GM15510 (cell line): ENCODE data around the gene CORO1C.

Source experiments
- POLR2A ChIP-seq: IDR thresholded peaks from 3 replicates; pipeline ENCODE4 v1.6.1; 2011; ENCODE audit warnings: borderline replicate concordance; ENCODE audit not compliant: insufficient read length; ENCODE audit errors: extremely low read depth

The CORO1C gene

DNA sequence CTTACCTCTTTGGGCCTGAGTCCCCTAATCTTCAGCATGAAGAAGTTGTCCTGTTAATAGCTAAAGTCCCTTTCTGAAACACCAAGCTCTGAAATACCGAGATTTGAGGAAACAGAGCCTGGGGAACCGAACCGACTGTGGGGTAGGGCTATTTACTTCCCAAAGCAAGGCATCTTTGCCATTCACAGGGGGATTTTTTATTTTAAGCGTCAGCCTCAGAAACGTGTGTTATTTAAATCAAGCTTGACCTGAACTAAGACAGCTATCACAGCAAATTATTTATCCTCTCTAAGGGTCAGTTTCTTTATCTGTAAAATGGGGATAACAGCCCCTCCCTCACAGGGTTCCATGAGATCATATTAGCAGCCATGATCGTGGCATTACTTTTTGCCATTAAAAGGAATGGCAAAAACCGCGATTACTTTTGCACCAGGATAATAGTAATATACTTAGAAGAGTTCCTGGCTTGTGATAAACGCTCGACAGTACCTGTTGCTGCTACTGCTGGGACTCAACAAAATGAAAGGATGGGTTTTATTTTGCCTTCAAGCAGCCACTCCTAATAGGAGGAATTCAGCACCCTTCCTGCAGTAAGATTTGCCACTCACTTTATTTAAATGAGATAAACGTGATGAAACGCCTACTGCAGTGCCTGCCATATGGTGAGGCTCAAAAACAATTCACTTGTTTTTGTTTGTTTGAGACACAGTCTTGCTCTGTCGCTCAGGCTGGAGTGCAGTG is 1.3 kb upstream of the CORO1C start:
- TF ChIP-seq POLR2A = no peak

DNA sequence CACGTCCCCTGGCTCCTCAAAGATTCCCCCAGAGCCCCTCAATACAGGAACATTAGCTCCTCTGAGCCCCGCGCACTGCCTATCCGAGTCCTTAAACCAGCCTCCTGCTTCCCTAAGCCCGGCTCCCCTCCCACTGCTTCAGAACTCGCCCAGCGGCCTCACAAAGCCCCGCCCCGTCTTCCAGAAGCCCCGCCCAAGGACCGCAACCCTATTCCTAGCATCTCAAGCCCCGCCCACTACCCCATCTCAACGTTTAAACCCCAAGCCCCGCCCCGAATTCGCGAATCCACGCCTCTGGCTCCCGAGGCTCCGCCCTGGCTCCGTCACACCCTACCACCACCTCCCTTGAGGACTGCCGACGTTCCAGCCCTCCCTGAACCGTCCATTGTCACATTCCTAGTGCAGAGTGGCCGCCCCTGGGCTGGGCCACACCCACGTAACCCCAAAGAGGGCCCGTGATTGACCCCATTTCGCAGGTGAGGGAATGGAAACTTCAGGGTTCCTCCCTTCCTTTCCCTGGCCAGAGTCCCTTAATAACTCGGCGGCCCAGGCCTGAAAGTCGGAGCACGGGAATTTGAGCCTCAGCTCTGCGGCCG is 646 bp upstream of the CORO1C start:
- peak; percentile 21 for TF ChIP-seq POLR2A

DNA sequence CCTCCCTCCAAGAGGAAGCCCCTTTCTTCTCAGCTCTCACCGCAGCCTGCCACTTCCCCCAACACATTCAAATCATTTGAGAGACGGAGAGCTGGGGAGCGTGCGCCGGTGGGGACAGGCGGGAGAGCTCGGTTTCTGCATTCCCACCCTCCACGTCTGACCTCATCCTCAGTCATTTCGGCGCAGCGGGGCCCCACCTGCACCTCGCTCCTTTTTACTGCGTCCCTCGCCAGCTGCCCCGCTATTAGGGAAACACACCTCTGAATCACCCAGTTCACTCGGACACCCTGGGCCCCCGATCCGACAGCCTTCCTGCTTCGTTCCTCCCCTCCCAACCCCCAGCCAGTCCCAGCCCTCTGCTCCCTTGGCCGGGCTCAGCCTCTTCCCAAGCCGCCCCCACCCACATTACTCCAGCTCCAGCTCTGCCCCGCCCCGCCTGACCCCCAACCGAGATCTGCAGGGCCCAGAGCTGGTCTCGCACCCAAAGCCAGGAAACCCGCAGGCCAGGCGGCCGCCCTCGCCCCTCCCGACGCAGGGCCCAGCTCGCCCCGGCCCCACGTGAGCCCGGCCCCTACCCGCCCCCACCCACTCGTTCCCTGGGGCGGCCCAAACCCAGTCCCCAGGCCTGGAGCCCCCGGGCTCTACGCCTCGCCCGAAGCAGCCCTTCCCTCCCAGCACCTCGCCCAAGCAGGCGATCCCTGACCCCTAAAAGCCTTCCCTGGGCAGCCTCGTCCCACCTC is 783 bp downstream of the CORO1C start:
- TF ChIP-seq POLR2A = peak; percentile 43

DNA sequence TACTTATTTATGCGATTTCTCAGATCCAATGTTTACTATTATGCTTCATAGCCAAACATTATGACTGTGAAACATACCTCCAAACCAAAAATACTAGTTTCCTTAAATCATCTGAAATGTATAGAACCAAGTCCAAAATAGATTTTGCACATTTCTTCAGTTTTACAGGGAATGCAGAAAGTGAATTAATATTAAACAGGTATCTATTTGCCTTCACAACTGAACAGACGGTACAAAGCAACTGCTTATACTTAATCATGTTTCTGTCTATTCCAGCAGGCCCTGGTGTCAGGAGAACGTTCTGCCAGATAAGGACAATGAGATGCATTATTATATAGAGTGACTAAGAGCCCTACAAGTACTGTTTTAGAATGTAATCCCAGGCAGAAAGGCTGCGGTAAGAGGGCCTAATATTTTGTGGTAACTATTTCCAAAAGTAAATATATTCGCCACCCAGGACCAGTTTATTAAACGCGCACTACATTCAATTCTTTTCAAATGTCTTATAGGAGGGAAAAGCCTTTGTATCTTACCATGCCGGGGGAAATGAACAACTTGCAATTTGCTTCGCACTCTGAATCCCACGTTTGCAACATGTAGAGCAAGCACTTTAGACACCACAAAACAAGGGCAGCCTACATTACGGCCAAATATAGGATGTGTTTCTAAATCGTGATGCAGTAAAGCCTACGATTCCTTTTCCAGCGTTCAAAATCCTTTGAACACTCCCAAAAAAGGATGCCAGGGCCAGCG is 1.5 kb downstream of the CORO1C start:
- TF ChIP-seq POLR2A = no peak

DNA sequence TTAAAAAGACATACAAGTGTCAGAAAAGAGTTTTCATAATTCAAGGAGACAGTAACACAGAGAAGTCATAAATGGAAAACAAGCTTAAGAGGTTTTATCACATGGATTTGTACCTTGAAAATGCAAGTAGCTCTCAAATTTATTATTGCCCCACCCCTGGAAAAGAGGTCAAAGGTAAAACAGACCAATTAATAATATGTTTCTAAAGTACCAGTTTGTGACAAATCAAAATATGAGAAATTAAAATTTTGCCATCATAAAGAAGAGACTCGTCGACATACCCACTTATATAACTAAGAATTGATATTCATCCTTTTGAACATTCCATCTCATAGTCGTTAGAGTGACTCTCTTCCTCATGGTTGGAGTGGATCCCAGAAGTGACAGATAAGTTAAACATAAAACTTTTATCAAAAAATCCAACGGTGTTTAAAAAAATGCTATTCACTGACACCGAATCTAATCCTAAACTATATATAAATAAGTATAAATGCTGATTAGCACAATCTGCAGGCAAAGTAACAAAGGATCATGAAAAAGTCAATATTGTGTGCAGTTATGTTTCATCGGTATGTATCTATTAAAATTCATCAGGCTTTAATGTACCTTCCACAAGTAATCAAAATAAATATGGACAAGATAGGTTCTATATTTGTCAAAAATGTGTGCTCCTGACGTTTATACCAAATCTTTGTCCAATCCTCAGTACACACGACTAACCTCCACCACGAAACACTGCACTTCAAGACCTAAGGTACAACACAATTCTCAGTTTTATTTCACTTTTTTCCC is 2.3 kb downstream of the CORO1C start:
- TF ChIP-seq POLR2A = no peak

DNA sequence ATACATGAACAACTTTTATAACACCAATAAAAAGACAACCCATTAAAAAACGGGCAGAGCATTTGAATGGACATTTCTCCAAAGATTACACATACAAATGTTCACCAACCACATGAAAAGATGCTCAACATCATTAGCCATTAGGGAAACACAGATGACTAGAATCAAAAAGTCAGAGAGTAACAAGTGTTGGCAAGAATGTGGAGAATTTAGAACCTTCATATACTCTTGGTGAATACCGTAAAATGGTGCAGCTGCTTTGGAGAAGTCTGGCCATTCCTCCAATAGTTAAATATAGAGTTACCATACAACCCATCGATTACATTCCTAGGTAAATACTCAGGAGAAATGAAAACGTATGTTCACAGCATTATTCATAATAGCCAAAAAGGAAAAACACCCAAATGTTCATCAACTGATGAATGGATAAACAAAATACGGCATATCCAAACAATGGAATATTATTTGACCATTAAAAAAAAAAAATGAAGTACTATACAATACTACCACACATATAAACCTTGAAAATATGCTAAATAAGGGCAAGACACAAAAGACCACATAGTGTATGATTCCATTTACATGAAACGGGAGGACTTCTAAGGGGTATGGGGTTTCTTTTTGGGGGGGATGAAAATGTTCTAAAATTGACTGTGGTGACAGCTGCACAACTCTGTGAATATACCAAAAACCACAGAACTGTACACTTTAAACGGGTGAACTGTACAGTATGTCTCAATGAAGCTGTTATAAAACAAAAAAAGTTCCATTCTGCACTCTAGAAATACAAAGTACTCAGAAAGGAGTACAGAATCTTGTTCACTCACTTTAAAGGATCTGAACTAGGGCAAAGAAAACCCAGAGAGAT is 3.2 kb downstream of the CORO1C start:
- TF ChIP-seq POLR2A = no peak

DNA sequence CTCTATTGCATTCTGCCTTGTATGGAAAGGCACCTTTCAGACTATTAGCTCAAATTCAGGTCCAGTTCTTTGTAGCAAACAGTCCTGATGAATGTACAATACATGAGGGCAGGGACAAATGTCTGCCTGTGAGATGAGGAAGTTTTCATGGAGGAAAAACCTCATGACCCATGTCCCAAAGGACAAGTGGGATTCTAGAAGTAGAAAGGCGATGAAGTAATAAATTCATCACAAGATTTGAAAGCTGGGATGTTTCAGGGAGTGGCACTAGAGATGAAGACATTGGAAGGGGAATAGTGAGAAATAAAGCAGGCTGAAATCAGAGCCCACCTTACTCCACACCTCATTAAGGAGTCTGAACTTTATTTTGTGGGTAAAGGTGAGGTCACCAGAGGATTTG is 4.2 kb downstream of the CORO1C start:
- TF ChIP-seq POLR2A = no peak

DNA sequence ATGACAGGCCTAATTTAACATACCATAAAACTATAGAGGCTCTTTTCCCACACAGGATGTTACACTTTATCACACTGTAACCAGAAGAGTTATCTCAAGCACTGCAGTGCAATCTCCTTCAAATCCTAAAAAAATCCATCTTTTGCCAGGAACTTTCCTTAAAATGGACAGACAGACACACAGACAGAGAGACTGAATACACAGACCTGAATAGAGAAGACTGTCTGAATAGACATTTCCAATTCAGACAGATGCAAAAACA is 6.5 kb downstream of the CORO1C start:
- no peak for TF ChIP-seq POLR2A

DNA sequence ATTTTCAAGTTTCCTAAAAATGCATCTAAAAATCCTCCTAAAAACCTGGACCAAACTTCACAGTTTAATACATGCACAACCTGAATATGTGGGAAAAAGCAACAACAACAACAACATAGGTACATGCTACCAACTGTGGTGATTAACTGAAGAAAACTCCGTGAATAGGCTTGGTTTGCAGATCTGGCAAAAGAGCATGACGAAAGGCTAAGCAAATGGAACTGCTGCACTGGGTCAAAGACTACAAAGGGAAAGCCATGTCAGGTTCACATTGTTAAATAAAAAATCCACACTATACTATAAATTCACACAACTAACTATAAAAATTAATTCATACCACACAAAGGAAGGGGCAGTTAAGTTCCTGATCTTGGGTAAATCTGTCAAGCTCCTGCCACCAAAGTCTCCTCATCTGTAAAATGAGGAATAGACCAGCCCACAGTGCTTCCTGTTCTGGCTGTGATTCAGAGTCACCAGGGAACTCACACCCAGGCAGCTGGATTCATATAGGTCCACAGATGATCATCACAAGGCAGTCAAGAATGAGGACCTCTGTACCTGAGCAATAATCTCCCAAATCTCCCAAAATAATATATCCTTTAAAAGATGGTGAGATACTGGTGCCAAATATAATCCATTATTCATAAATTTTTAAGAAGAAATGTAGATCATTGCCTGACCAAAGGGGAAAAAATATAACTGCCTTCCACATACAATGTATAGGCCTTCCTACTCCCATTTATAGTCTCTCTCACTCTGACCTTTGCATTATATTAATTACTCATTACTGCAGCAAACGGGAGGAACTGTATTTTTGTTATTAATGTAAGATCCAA is 7.0 kb downstream of the CORO1C start:
- TF ChIP-seq POLR2A = no peak

DNA sequence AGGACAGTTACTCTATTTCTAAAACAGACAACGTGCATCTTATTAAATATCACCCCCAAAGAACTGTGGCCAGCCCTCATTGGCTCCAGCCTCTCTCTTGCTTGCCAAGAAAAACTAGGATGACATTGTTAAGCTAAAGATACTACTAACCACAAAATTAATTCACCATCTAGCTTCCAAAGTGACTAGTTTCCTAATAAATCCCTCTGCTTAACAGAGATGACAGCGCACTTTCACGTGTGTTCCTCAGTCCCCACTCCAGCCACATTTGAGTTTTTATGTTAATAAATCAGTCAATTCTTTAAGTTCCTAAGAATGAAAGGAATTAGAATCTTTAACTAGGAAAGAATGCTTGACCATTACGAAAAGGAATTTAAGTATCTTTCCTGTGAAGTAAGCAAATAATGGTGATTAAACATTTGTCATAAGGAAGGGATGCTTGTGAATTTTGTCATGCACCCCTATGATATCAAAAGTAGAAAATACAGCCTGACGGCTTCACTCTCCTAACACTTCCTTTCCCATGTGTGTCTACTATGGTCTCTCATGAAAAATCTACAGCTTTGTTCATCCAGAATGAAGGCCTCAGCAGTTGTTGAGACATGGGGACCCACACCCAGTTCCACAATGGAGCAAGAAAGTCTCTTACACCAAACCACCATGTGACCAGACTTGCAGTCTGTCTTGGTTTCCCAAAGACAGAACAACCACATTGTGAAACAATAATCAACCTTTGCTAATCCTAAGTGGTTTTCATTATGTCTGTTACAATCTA is 8.1 kb downstream of the CORO1C start:
- no peak for TF ChIP-seq POLR2A

DNA sequence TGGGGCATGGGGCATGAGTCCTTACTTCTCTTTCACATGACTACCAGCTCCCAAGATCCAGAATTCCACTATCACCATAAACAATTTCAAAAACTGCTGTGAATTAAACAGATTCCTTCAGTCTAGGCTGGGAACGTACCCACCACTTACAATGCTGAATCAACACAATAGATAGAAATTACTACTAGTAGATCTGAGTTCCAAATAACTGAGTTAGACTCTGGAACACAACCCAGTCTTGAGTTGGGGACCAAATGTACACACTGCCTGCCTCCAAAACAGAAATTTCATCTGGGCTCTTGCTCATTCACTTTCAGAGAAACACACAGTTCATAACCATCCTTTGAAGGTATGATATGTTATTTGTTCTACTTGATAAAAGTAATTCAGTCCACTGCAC is 8.9 kb downstream of the CORO1C start:
- no peak for TF ChIP-seq POLR2A

DNA sequence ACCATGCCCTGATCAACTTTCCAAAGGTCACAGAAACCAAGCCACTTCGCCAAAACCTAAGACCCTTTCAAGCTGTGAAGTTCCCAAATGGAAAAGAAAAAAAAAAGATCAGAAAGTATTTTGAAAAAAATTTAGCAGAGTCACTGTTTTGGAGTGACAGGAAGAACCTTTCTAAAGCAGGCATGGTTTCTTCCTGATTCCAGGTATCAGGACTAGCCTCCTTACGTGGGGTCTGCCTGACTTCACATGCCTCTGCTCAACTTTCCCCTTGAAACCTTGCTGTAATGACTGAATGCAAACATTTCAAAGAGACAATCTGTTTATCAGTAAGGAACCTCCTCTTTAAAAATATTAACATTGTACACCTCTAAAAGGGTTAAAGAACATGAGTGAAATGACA is 9.5 kb downstream of the CORO1C start:
- TF ChIP-seq POLR2A = no peak

DNA sequence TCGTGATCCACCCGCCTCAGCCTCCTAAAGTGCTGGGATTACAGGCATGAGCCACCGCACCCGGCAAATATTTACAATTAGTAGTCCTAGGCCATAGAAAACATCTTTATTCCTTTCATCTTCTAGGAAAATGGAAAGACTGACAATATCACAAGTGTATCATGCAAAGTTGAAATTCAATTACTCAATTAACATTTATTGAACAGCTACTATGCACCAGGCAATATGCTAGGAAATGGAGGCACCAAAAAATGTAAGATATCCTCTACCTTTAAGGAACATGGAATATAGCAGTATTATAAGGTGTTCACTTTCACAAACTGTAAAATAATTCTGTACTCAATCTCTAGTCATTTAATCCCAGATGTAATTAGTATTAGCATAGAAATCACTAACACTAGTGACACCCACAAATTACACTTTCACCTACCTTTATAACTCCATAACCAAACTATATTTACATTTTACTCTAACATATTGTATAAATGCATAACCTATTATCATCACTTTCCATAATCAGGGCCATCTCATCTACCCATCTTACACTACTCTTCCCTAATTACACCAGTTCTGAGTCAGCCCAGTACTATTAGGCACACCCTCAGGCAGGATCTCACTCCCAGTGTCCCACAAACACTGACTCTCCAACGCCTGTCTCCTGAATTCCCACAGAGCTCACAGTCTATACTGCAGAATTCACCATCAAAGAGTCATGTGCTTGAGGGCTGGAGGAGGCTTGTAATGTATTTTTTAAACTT is 10.4 kb downstream of the CORO1C start:
- no peak for TF ChIP-seq POLR2A
